Mesendoderm (in vitro differentiated cells): ENCODE data around the gene SLC12A9.

Experiments
- DNase-seq: peaks from one replicate; pipeline ENCODE4 v3.0.0; 2013
- H2AK5ac ChIP-seq: 2 replicates; pipeline ENCODE4 v1.6.1; 2013; ENCODE audit warnings: low read length, inconsistent platforms
- H2BK120ac ChIP-seq: 2 replicates; pipeline ENCODE4 v1.6.1; 2013; ENCODE audit warnings: low read depth, mild to moderate bottlenecking, low read length, moderate library complexity, mixed read lengths
- H2BK15ac ChIP-seq: replicated peaks from 2 replicates; pipeline ENCODE4 v1.6.1; 2013; ENCODE audit warnings: low read depth, mild to moderate bottlenecking, moderate library complexity
- H2BK5ac ChIP-seq: 2 replicates; pipeline ENCODE4 v1.6.1; 2013; ENCODE audit warnings: low read length, inconsistent platforms
- H3K18ac ChIP-seq: 2 replicates; pipeline ENCODE4 v1.6.1; 2013; ENCODE audit warnings: mild to moderate bottlenecking, low read length, mixed read lengths
- H3K23ac ChIP-seq: one replicate; pipeline ENCODE4 v1.6.1; 2013; ENCODE audit warnings: low read length
- H3K27ac ChIP-seq: 2 replicates; pipeline ENCODE4 v1.5.1; 2013; ENCODE audit warnings: low read depth, mild to moderate bottlenecking, inconsistent platforms, low read length, moderate library complexity
- H3K27me3 ChIP-seq: 2 replicates; pipeline ENCODE4 v1.6.1; 2013; ENCODE audit warnings: low read length, control low read depth, mild to moderate bottlenecking, inconsistent platforms; ENCODE audit not compliant: insufficient read depth, poor library complexity
- H3K36me3 ChIP-seq: 2 replicates; pipeline ENCODE4 v1.6.1; 2013; ENCODE audit warnings: low read length, inconsistent platforms; ENCODE audit not compliant: control insufficient read depth, insufficient read depth
- H3K4ac ChIP-seq: one replicate; pipeline ENCODE4 v1.6.1; 2013; ENCODE audit warnings: low read depth, mild to moderate bottlenecking, low read length, moderate library complexity
- H3K4me1 ChIP-seq: 2 replicates; pipeline ENCODE4 v1.6.1; 2013; ENCODE audit warnings: low read depth, low read length, inconsistent platforms; ENCODE audit not compliant: control insufficient read depth
- H3K4me2 ChIP-seq: 2 replicates; pipeline ENCODE4 v1.6.1; 2013; ENCODE audit warnings: low read length
- H3K4me3 ChIP-seq: 2 replicates; pipeline ENCODE4 v1.5.1; 2013; ENCODE audit warnings: mild to moderate bottlenecking, low read length
- H3K56ac ChIP-seq: one replicate; pipeline ENCODE4 v1.6.1; 2013; ENCODE audit warnings: low read length
- H3K79me1 ChIP-seq: 2 replicates; pipeline ENCODE4 v1.6.1; 2013; ENCODE audit warnings: low read length, inconsistent platforms
- H3K79me2 ChIP-seq: 2 replicates; pipeline ENCODE4 v1.6.1; 2013; ENCODE audit warnings: mild to moderate bottlenecking, low read length; ENCODE audit not compliant: control insufficient read depth, insufficient read depth
- H3K9ac ChIP-seq: 2 replicates; pipeline ENCODE4 v1.6.1; 2013; ENCODE audit warnings: low read length, inconsistent platforms
- H4K5ac ChIP-seq: one replicate; pipeline ENCODE4 v1.6.1; 2013; ENCODE audit warnings: low read length
- H4K8ac ChIP-seq: one replicate; pipeline ENCODE4 v1.6.1; 2013; ENCODE audit warnings: low read depth, mild to moderate bottlenecking, control low read depth, low read length, moderate library complexity
- WGBS: extraction: QIAGEN DNeasy Blood & Tissue Kit; methylation state at CpG from one replicate; pipeline ENCODE4 v1.1.7; 2013; ENCODE audit warnings: low lambda C conversion rate, missing lambda C conversion rate; ENCODE audit not compliant: insufficient coverage; ENCODE audit errors: extremely low coverage; 5-methylcytosine and 5-hydroxymethylcytosine counted together

Gene SLC12A9

GRCh38 chr7:100879685-100880261 is 27.3 kb downstream of the SLC12A9 start:
- H3K4me1 ChIP-seq = peaks cover 4% of the 10 kb centered on the region
- no peak overlapping the region for H3K4me2 ChIP-seq
- H3K4ac ChIP-seq = no peak overlapping the region
- H2BK5ac ChIP-seq = no peak overlapping the region
- peaks cover 17% of the 10 kb centered on the region for H3K79me1 ChIP-seq
- DNase-seq = no peak
- WGBS = no CpG with 5 or more reads among the region's 11 CpGs
- no peak overlapping the region for H3K56ac ChIP-seq
- H3K23ac ChIP-seq = no peak overlapping the region
- no peak overlapping the region for H3K27ac ChIP-seq
- no peak overlapping the region for H2BK15ac ChIP-seq
- no peak overlapping the region for H3K18ac ChIP-seq
- no peak overlapping the region for H3K9ac ChIP-seq
- no peak overlapping the region for H4K5ac ChIP-seq
- H3K36me3 ChIP-seq = peaks cover 27% of the 10 kb centered on the region
- no peaks in the 10 kb centered on the region for H3K27me3 ChIP-seq
- H2AK5ac ChIP-seq = no peak overlapping the region
- no peak overlapping the region for H2BK120ac ChIP-seq
- peaks cover 62% of the 10 kb centered on the region for H3K79me2 ChIP-seq
- H4K8ac ChIP-seq = no peak overlapping the region
- no peak overlapping the region for H3K4me3 ChIP-seq

GRCh38 chr7:100880645-100881044 is 28.1 kb downstream of the SLC12A9 start:
- Histone ChIP-seq H3K27ac (no peak overlapping the region), H3K79me1 (peaks cover 18% of the 10 kb centered on the region), H3K4me3 (no peak overlapping the region), H3K4me2 (no peak overlapping the region), H4K5ac (no peak overlapping the region), H3K4me1 (peaks cover 4% of the 10 kb centered on the region), H3K79me2 (peaks cover 57% of the 10 kb centered on the region), H2BK15ac (no peak overlapping the region), H3K56ac (no peak overlapping the region), H3K9ac (no peak overlapping the region), H2BK5ac (no peak overlapping the region), H2AK5ac (no peak overlapping the region), H3K4ac (no peak overlapping the region), H2BK120ac (no peak overlapping the region), H3K36me3 (peaks cover 35% of the 10 kb centered on the region), H3K18ac (no peak overlapping the region), H4K8ac (no peak overlapping the region), H3K23ac (no peak overlapping the region), H3K27me3 (no peaks in the 10 kb centered on the region)
- DNase-seq = no peak
- WGBS = no CpG with 5 or more reads among the region's 7 CpGs

DNA sequence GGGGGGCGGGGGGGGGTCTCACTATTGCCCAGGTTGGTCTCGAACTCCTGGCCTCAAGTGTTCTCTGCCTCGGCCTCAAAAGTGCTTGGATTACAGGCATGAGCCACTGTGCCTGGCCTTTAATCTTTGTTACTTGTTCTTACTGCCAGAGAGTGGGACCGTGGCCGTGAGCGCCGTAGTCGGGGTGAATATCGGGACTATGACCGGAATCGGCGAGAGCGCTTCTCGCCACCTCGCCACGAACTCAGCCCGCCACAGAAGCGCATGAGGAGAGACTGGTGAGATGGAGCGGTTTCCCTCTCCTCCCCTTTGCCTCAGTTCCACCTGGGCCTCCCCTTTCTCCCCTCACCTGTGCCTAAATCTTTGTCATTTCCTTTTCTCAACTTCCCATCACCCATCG is 28.6 kb downstream of the SLC12A9 start:
- Histone ChIP-seq H4K8ac (no peak overlapping the region), H2BK5ac (no peak overlapping the region), H3K27me3 (no peaks in the 10 kb centered on the region), H3K9ac (no peak overlapping the region), H3K56ac (no peak overlapping the region), H2BK15ac (no peak overlapping the region), H3K4me2 (no peak overlapping the region), H3K4me1 (peaks cover 4% of the 10 kb centered on the region), H3K4me3 (no peak overlapping the region), H3K4ac (no peak overlapping the region), H4K5ac (no peak overlapping the region), H2BK120ac (no peak overlapping the region), H3K27ac (no peak overlapping the region), H3K79me1 (peaks cover 18% of the 10 kb centered on the region), H2AK5ac (no peak overlapping the region), H3K18ac (no peak overlapping the region), H3K79me2 (peaks cover 52% of the 10 kb centered on the region), H3K36me3 (peaks cover 38% of the 10 kb centered on the region), H3K23ac (no peak overlapping the region)
- WGBS = no CpG with 5 or more reads among the region's 20 CpGs
- no peak for DNase-seq

- no peak for DNase-seq
- H2BK120ac ChIP-seq = no peak overlapping the region
- no peak overlapping the region for H3K9ac ChIP-seq
- H3K4me1 ChIP-seq = no peaks in the 10 kb centered on the region
- H2BK5ac ChIP-seq = no peak overlapping the region
- H2BK15ac ChIP-seq = no peak overlapping the region
- no peak overlapping the region for H3K4ac ChIP-seq
- H3K56ac ChIP-seq = no peak overlapping the region
- WGBS = no CpG with 5 or more reads among the region's 9 CpGs
- peaks cover 41% of the 10 kb centered on the region for H3K79me2 ChIP-seq
- peaks cover 18% of the 10 kb centered on the region for H3K79me1 ChIP-seq
- H3K4me2 ChIP-seq = no peak overlapping the region
- H3K27me3 ChIP-seq = no peaks in the 10 kb centered on the region
- H3K27ac ChIP-seq = no peak overlapping the region
- no peak overlapping the region for H2AK5ac ChIP-seq
- H3K18ac ChIP-seq = no peak overlapping the region
- no peak overlapping the region for H3K23ac ChIP-seq
- no peak overlapping the region for H4K5ac ChIP-seq
- H3K4me3 ChIP-seq = no peak overlapping the region
- H3K36me3 ChIP-seq = peaks cover 39% of the 10 kb centered on the region
- no peak overlapping the region for H4K8ac ChIP-seq
Observed at GRCh38 chr7:100882201-100882600, 29.7 kb downstream of the SLC12A9 start.

- Histone ChIP-seq H3K79me1 (peaks cover 18% of the 10 kb centered on the region), H2BK15ac (no peak overlapping the region), H2BK5ac (no peak overlapping the region), H3K4me2 (no peak overlapping the region), H4K8ac (no peak overlapping the region), H3K36me3 (peaks cover 39% of the 10 kb centered on the region), H4K5ac (no peak overlapping the region), H3K18ac (no peak overlapping the region), H3K79me2 (peaks cover 38% of the 10 kb centered on the region), H2BK120ac (no peak overlapping the region), H3K27ac (no peak overlapping the region), H3K9ac (no peak overlapping the region), H2AK5ac (no peak overlapping the region), H3K4ac (no peak overlapping the region), H3K4me1 (no peaks in the 10 kb centered on the region), H3K4me3 (no peak overlapping the region), H3K23ac (no peak overlapping the region), H3K27me3 (no peaks in the 10 kb centered on the region), H3K56ac (peak overlapping the region; percentile 42)
- DNase-seq = no peak
- no CpG with 5 or more reads among the region's 24 CpGs for WGBS
Observed at GRCh38 chr7:100882785-100883526, 30.4 kb downstream of the SLC12A9 start.
